GM12872 (cell line): ENCODE measurements around the gene ALPK3.

Experiments used
- CTCF ChIP-seq: IDR thresholded peaks from 3 replicates; pipeline ENCODE4 v1.5.1; 2011; ENCODE audit warnings: low read depth, mild to moderate bottlenecking, low read length, moderate library complexity; ENCODE audit not compliant: insufficient read depth

ALPK3 gene

GRCh38 chr15:84811828-84812227, 5.3 kb upstream of the ALPK3 start:
- no peak for TF ChIP-seq CTCF

- no peak for TF ChIP-seq CTCF
These were observed 4.3 kb upstream of the ALPK3 start for GRCh38 chr15:84812842-84813241.

- no peak for TF ChIP-seq CTCF
These were observed 3.7 kb upstream of the ALPK3 start for GRCh38 chr15:84813435-84813834.

- no peak for TF ChIP-seq CTCF
These were observed 3.2 kb upstream of the ALPK3 start for GRCh38 chr15:84813931-84814330.

GRCh38 chr15:84814916-84815315, 2.2 kb upstream of the ALPK3 start:
- no peak for TF ChIP-seq CTCF

GRCh38 chr15:84817466-84818081, 418 bp downstream of the ALPK3 start:
- TF ChIP-seq CTCF, result no peak

- TF ChIP-seq CTCF, result no peak
These were observed 1.3 kb downstream of the ALPK3 start for GRCh38 chr15:84818261-84819131.
